Hippocampal formation (tissue), 2 donors: ENCODE data around the gene MEIS3.

Experiments
- DNase-seq, 2 donors: peaks; one replicate each; lab custom pipeline; 2025; lab: John Stamatoyannopoulos, UW

The MEIS3 gene

DNA sequence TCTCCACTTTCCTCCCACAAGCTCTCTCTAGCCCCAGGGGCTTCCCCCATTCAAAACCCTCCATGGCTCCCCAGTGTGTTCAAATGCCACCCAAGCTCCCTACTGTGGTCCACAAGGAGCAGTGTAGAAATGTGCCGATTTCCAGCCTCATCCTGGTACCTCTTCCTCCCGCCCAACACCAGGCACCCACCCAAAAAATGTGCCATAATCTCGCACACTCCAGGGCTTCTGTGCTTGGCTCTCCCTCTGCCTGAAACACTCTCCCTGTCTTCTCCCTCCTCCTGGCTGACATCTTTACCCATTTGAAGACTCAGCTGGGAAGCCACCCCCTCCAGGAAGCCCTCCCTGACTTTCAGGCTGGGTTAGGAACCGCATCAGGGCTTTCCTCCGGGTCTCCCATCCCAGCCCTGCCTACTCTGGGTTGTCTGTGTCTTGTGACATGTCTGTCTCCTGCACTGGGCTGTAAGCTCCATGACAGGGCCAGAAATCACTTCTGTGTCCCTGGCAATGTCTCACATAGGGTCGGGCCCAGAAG lies 16.6 kb upstream of the MEIS3 start:
- DNase-seq, result no peak

DNA sequence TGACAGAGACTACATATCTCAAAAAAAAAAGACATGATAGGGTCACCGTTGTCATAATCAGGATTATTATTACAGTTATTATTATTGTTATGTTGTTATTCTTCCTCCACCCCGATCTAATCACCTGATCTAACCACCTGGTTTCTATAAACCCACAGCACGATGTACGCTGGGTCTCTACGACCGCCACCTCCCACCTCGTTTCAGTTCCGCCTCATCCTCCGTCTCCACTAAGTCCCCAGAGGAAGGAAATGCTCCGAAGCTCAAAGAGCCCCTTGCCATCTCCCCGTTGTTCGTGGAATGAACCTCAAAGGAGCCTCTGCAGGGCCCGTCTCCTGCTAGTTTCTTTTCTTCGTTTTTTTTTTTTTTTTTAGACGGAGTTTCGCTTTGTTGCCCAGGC lies 15.9 kb upstream of the MEIS3 start:
- DNase-seq, result no peak

DNA sequence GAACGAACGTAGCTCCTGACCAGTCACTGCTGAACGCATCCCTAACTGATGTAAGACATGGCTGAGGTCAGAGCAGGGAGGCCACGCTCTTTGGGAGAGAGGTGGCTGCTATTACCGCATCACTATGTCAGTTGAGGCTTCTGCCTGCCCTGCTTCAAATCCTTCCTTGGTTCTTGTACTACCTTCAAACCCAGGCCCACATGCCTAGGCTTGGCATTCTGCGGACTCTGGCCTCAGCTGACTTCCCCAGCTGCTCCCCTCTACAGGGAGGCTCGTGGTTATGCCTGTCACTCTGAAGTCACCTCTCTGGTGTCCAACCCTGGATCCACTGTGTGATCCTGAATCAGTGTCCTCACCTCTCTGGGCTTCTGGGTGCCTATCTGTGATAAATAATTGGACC lies 14.8 kb upstream of the MEIS3 start:
- DNase-seq, result no peak

DNA sequence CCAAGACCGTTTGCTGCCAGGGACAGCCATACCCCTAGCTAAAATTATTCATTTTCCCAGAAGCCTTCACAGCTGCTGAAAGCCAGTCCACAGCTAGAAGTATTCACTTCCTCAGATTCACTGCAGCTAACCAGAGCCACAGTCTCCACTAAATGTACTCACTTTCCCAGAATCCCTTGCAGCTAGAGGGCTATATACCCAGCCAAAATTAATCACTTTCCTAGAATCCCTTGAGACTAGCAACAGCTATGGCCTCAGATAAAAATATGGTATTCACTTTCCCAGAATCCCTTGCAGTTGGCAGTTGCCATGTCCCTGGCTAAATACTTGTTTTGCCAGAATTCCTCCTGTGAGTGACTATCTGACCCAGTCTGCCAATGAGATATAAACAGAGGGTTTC lies 13.8 kb upstream of the MEIS3 start:
- DNase-seq, result no peak

DNA sequence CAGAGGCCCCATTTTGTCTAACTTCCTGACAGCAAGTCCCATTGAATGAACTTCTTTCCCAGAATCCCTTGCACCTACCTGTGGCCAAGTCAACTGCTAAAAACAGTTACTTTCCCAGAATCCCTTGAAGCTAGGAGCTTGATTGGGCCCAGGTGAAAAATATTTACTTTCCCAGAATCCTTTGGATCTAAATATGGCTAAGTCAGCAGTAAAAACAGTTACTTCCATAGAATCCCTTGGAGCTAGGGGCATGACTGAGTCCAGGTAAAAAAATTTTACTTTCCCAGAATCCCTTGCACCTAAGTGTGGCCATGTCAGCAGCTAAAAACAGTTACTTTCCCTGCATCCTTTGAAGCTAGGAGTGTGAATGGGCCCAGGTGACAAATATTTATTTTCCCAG lies 13.2 kb upstream of the MEIS3 start:
- no peak for DNase-seq

DNA sequence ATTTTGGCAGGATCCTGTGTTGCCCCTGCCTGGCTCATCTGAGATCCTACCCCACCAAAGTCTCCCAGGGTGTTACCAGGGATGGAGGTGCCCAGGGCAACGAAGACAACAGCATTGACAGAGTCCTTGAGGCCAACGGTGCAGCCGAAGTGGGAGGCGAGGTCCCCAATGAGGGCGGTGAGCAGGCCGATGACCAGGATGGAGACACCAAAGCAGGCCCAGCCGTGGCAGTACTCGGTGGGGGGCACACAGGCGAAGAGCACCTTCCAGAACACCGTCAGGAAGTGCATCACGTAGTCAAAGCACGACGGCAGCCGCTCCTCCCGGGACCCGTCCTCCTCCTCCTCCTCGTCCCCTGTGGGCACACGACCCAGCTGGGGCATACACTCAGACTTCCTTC lies 12.8 kb upstream of the MEIS3 start:
- DNase-seq, result no peak

DNA sequence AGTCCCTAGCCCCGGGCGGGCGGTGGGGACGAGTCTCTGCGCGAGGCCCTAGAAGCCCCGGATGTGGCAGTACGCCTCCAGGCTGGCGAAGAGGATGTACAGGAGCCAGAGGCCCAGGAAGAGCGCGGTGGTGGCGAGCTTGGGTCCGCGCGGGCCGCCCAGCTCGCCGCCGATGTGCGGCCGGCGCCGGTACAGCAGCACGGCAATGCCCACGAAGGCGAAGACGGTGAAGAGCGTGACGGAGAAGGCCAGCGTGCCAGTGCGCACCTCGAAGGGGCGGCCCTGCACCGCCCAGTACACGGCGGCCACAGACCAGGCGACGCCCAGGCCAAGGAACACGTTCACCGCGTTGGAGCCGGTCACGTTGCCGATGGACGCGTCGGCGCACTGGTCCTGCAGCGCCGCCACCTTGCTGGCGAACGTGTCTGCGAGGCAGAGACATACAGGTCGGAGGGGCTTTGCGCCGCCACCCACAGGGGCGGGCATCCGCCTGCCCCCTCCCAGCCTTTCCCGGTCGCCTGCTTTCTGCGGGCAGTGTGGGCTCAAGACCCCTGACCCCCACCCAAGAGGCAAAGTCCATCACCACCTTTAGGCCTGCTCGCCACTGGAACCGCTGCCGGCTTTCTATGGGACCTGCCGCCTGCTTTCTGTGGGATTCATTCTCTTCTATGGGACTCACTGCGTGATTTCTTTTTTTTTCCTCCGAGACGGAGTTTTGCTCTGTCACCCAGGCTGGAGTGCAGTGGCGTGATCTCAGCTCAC lies 10.9 kb upstream of the MEIS3 start:
- no peak for DNase-seq

DNA sequence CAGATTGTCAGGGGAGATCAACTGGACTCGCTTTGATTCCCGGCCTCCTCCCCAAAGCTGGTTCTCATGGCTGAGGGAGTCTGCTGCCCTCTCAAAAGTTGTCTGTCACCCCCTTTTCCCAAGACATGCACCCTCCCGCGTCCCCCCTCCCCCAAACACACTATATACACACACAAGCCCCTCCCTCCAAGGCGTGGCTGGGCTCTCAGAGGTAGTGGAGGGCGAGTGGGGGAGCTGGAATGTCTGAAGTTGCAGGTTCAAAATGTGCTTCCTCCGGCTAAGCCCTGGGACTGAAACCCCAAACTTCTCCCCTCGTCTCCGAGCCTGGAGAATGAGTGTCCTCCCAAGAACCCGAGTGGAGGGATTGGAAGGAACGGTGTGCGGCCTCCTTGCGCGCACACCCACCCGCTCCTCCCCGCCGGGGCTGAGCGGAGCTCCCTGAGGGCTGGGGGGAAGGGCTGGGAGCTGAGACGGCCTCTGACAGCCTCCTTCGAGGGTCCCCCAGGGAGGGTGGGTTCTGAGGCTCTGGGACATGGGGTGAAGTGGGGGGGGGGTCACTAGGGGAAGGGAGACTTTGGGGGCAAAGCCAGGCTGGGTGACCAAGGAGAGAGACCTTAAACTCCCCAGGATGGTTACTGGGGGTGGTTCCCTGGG lies 9.9 kb upstream of the MEIS3 start:
- no peak for DNase-seq

DNA sequence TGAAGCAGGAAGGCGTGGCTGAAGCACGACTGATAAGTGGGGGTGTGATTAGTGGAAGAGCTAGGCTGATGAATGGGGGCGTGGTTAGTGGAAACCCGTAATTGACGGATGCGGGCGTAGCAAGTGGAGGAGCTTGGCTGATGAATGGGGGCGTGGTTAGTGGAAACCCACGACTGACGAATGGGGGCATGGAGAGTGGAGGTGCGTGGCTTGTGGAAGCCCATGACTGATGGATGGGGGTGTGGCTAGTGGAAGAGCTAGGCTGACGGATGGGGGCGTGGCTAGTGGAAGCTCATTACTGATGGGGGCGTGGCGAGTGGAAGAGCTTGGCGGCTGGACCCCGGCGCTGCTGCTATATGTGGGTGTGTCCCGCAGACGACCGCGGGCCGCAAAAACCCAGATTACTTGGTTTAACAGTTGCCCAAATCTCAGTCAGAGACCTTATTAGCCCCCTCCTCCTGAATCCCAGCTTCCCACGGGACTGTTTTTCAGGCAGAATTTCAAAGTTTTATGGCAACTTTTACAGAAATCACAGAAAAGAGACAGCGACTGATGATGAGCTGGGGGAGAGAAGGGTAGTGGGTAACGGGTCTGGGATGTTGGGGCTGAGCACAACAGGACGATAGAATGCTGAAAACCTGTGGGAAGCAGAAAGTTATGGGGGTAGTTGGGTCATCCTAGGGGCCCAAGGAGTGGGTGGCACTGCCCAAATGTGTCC lies 9.0 kb upstream of the MEIS3 start:
- peak; percentile 70 to 72 for DNase-seq

DNA sequence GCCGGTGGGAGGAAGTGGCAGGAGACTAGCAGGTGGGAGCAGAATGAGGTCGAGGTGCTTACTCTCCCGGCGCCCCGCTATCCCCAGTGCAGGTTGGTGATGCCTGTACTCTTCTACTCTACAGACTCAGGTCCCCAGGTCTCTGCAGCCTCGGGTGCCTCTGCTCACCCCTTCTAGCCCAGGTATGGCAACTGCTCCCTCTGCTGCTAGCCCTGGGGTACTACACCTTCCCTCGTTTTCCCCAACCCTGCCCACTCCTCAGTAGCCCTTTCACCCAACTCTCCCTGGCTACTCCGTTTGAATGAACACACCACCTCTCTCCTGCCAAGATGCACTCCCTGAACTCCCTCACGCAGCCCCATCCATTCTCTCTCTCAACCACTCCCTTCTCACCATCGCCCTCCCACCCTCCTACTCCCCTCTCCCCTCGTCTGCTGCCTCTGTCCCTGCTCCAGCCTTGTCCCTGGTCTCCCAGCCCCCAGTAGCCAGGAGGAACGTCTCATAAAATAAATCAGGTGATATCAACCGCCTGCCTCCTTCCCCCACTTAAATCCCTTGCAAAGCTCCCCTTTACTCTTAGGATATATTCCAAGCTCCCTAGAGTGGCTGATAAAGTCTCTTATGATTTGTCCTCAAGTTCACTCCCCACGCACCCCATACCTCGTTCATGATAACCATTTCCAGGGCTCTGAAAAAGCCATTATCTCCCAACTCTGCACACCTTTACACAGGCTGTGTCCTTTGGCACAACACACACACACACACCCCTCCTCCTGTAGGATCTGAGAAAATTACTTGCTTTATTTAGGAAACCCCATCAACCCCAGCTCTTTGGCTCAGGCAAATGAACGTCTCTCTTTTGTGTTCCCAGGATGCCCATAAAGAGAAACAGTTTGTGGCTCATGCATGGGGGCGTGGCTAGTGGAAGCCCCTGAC lies 8.2 kb upstream of the MEIS3 start:
- peak in 1 of 2 donors; percentile 26 for DNase-seq

DNA sequence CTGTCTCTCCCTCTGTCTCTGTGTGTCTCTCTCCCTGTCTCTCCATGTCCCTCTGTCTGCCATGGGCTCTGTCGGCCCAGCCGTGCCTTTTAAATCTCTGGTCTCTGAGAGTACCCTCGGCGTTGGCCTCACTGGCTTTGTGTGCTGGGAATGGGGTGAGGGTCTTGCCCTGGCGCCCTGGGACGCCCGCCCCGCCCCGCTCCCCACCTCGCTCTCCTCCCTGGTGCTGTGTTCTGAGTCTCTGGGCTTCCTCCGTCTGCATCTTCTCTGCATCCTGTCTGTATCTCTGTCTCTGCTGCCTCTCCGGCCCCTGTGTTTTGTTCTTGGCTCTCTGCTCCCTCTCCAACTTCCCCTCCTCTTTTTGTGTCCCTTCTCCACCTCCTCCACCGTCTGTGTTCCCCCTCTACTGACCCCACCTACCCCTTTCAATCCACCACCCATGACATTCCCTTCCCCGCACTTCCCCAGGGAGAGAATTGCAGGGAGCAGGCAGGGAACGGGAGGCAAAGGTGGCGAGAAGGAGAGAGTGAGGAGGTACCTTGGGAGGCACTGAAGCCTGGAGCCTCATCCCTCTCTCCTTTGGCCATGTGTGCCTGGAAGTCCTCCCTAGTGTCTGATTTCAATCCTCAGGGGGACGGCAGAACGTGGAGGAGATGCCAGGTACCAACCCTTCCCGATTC lies 4.0 kb upstream of the MEIS3 start:
- DNase-seq, result no peak

DNA sequence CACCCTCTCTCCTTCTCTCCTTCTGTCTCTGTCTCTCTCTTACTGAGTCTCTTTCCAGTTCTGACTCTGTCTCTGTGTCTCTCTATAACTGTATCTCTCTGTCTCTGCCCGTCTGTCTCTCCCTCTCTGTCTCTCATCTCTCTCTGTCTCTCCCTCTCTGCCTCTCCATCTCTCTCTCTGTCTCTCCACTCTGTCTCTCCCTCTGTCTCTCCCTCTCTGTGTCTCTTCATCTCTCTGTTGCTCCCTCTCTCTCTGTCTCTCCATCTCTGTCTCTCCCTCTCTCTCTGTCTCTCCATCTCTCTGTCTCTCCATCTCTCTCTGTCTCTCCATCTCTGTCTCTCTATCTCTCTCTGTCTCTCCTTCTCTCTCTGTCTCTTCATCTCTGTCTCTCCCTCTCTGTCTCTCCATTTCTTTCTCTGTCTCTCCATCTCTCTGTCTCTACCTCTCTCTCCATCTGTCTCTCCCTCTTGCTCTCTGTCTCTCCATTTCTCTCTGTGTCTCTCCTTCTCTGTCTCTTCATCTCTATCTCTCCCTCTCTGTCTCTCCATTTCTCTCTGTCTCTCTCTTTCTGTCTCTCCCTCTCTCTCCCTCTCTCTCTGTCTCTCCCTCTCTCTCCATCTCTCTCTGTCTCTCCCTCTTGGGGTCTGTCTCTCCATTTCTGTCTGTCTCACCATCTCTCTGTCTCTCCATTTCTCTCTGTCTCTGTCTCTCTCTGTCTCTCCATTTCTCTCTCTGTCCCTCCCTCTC lies 3.3 kb upstream of the MEIS3 start:
- DNase-seq, result no peak

DNA sequence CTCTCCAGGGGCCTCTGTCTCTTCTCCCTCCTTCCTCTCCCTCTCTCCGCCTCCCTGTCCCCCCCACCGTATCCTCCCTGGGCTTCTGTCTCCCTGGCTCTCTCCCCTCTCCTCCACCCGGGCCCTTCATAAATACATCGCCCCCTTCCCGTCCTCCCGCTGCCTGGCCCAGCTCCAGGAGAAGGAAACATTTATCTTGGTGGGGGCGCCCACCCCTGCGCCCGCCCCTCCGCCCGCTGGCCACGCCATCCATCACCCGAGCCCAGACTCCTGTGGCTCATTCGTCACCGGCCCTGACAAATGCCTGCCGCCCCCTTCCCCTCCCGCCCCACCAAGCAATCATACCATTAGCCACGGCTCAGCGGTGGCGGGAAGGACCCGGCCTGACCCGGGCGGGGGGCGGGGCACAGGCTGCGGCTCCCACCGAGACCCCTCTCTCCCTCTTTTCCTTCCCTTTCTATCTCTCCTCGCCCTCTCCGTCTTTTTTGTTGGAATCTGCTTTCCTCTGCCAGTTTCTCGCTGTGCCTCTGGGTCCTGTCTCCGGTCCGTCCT lies 2.6 kb upstream of the MEIS3 start:
- no peak for DNase-seq

DNA sequence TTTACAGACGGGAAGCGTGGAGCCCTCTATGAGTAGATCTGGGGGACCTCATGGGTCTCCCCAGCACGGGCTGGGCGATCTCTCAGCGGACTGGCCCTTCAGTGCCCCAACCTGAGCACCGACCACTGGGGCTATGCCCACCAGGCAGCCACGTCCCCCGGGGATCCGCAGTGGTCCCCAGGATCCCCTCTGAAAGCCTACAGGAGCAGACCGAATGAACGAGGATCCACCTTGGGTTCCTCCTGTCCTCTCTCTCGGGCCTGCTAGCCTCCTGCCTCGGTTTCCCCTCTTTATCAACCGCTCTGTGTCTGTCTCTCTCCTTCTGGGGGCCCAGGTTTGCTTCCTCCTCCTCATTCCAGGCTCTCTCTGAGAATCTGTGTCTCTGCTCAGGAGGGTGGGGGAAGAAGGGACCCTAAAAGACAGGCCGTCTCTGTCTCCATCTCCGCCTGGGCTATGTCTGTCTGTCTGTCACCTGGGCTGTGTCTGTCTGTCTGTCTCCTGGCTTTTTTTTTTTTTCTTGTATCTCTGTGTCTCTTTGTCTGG lies 2.0 kb upstream of the MEIS3 start:
- no peak for DNase-seq

DNA sequence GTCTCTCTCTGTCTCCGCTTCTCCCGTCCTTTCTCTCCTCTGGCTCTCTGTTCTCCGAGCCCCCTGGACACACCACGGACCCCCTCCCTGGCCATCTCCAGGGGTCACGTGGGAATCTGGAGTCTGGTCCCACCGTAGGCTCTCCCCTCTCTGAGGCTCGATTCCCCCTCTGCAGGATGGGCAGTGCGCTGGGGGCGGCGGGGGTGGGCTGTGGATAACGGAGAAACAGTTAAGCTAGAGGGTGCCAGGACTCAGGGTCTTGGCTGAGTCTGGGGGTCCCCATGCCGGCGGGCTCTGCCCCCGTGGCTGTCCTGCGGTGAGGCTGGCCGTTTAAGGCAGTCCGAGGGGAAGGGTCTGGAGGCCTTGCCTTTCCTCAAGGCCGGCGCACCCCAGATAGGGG lies 462 bp upstream of the MEIS3 start:
- DNase-seq, result no peak

DNA sequence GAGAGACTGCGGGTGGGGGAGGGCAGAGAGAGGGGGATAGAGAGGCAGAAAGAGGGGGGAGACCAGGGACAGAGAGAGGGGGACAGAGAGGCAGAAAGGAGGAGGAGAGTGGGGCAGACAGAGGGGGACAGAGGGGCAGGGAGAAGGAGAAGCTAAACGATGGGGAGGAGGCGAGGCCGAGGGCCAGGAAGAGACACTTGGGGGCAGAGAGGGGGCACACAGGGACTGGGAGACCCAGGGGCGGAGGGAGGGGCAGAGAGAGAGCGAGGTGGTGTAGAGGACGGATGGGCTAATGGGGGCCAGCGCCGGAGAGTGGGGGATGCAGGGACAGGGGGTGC lies 666 bp downstream of the MEIS3 start:
- DNase-seq, result no peak

DNA sequence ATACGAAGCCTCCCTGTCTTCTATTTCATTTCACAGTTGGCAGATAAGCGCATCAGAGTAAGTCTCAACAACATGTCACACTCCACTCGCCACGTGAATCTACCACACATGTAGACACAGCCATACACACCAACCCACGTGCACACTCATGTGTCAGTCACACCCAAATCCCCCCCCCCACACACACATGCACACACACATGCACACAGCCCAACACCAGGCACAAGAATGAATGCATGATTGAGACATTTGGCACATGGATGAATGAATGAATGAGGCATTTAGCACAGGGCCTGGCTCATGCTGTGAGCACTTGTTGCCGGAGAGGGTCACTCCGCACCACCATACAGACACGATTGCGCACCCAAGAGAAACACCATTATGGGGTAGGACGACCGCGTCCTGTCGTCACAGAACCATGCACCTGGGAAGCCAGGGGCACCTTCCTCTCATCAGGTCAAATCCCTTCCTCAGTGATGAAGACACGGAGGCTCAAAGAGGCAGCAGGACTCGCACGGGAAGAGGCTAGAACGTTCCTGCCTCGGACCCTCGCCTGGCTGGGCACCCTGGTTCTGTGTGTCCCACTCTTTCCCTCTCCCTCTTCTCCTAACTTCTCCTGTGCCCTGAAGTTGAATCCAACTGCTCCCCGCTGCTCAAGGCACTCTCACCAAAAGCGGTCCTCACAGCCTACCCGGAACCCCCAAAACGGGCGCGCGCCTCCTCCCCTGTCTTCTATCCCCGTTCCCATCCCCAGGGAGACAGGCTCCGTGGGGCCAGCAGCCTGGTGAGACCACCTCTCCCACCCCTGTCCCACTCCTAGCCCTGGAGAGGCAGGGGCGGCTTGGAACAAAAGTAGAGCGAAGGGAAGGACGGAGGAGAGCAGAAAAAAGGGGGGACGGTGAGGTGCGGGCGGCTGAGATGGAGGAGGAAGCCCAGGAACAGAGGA lies 1.3 kb downstream of the MEIS3 start:
- DNase-seq, result no peak

DNA sequence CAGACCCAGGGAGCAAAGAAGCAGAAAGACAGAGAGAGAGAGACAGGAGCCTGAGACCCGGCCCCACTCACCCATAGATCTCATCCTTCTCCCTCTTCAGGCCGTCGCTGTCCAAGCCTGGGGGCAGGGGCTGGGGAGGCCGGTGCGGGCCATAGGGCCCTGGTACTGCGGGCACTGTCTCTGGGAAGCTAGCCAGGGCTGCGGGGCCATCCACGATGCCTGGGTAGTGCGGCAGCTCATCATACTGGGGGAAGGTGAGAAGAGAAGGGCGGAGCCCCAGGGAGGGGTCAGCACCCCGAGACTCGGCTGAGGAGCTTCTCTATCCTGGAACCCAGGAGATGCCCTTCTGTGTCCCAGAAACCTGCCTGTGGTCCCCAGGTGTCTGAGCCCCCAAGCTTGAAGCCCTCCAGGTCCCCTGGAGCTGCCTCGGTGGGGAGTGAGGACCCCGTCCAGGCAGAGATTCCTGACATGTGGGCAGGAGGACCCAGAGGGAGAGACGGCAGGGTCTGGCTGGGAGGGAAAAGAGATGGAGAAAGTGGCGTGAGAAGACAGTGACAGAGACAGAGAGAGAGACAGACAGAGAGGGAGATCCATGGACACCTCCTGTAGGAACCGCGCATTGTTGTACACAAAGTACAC lies 2.1 kb downstream of the MEIS3 start:
- no peak for DNase-seq
